ENCODE measurements around the gene CDHR3. TPM values are rescaled to one million over a fixed set of nuclear protein-coding genes. Genes with fewer than 3 reads are reported as not detected.
"Not testable (repeated sequence)": the region's sequence is repeated elsewhere in the genome, so short reads cannot be mapped to it uniquely, and the experiment has no call there.

The CDHR3 gene
- total RNA-seq, 1 donor from 2014 or later = 16.1 TPM

GRCh38 chr7:105962353-105962752, 711 bp upstream of the CDHR3 start:
- no peak for DNase-seq

- DNase-seq = no peak
Measured at GRCh38 chr7:105971845-105972244, 8.8 kb downstream of the CDHR3 start.

- DNase-seq = no peak
Measured at GRCh38 chr7:105972276-105972675, 9.2 kb downstream of the CDHR3 start.

- DNase-seq = no peak
Measured at GRCh38 chr7:105974471-105974870, 11.4 kb downstream of the CDHR3 start.

- DNase-seq = no peak
Measured at GRCh38 chr7:105975770-105976417, 12.8 kb downstream of the CDHR3 start.

- DNase-seq = no peak
Measured at GRCh38 chr7:105976868-105977267, 13.8 kb downstream of the CDHR3 start.

- no peak for DNase-seq
Measured at GRCh38 chr7:105978035-105978434, 15.0 kb downstream of the CDHR3 start.

GRCh38 chr7:105978974-105979373, 15.9 kb downstream of the CDHR3 start:
- DNase-seq = no peak

GRCh38 chr7:105979405-105979804, 16.3 kb downstream of the CDHR3 start:
- no peak for DNase-seq

GRCh38 chr7:105980645-105981396, 17.8 kb downstream of the CDHR3 start:
- no peak for DNase-seq

- no peak for DNase-seq
Measured at GRCh38 chr7:105982388-105982787, 19.3 kb downstream of the CDHR3 start.

- not testable (repeated sequence) for DNase-seq
Measured at GRCh38 chr7:105984808-105985207, 21.7 kb downstream of the CDHR3 start.

GRCh38 chr7:105985229-105985628, 22.2 kb downstream of the CDHR3 start:
- no peak for DNase-seq

- no peak for DNase-seq
Measured at GRCh38 chr7:105985672-105986215, 22.7 kb downstream of the CDHR3 start.

- no peak for DNase-seq
Measured at GRCh38 chr7:105987046-105987445, 24.0 kb downstream of the CDHR3 start.

GRCh38 chr7:105988276-105988675, 25.2 kb downstream of the CDHR3 start:
- no peak for DNase-seq

- no peak for DNase-seq
Measured at GRCh38 chr7:105989191-105989590, 26.1 kb downstream of the CDHR3 start.

GRCh38 chr7:105989686-105990085, 26.6 kb downstream of the CDHR3 start:
- no peak for DNase-seq

- no peak for DNase-seq
Measured at GRCh38 chr7:105990141-105990540, 27.1 kb downstream of the CDHR3 start.

- DNase-seq = no peak
Measured at GRCh38 chr7:105990727-105991453, 27.8 kb downstream of the CDHR3 start.

- DNase-seq = no peak
Measured at GRCh38 chr7:105992905-105993304, 29.8 kb downstream of the CDHR3 start.

GRCh38 chr7:105996860-105997737, 34.0 kb downstream of the CDHR3 start:
- no peak for DNase-seq

All from occipital lobe (tissue), 2 donors.